HG02571 (cell line): Measurements from ENCODE around the gene ZG16B.

Experiments
- ATAC-seq: cut with Tn5 transposase; IDR thresholded peaks from one replicate; pipeline ENCODE4 v1.9.1; 2021; ENCODE audit warnings: mild to moderate bottlenecking, moderate library complexity; ENCODE audit not compliant: unreplicated experiment

Gene ZG16B

GRCh38 chr16:2865651-2866050, 35.5 kb downstream of the ZG16B start:
- ATAC-seq, result no peak

DNA sequence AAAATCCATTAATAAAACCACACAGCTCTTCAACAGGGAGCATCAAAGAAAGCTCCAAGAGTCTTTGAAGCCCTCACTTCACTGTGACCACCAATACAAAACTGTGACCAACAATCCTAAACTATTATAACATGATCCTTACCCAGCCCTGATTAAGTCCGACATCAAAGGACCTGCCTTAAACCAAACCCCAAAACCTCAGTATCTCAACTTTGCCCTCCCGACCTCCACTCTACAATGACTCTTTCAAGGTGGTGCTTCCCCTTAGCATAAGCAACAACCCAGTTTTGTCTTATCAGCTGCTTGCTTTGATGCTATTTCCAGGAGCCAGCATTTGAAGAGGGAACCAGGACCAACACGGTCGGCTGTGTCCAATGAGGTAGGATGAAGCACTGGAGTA, 36.3 kb downstream of the ZG16B start:
- ATAC-seq, result no peak

DNA sequence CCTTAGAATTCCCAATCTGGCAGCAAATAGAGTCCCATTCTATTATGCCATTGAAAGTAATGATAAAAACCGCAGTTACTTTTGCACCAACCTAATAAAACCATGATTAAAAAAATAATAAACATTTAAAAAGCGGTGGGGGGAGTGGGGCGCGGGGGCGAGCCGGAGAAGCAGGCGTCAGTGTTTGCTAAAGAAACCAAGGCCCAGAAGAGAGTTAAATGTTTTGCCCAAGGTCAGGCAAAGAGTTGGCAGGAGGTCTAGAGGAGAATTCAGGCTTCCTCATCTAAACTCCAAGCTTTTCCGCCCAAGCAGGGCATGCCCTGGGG, 37.5 kb downstream of the ZG16B start:
- no peak for ATAC-seq

DNA sequence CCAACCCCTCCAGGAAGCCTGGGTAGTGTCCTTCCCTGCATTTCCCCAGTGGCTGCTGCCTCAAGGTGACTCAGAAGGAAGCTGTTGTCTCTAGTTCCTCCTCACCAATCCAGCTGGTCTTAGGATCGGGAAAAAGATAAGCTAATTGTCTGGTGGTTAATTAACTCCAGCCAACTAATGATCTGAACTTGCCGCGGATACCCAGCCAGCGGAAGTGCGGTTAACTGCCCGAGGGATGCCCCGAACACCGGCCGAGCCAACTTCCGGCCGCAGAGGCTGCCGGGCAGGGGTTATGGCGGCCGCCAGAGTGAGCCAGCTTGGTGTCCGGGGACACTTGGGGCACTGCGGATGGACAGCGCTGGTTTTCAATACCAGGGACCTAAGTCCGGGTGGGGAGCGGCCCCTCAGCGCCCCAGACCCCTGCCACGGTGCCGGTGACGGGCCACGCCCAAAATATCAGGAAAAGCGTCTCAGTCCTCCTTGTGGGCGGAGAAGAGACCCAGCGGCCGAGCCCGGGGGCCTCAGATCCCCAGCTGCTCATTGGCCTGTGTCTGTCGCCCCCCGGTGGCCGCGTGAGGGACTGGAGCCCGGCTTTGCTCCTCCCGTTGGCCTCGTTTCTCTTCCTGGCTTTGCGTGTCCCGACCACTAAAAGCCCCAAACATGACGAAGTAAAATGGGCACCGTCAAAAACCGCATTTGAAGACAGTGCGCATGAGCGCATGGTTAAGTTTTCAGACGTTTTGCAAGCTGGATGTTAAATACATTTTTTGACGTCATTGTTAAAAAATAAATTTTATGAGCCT, 38.1 kb downstream of the ZG16B start:
- ATAC-seq, result peak; percentile 81

DNA sequence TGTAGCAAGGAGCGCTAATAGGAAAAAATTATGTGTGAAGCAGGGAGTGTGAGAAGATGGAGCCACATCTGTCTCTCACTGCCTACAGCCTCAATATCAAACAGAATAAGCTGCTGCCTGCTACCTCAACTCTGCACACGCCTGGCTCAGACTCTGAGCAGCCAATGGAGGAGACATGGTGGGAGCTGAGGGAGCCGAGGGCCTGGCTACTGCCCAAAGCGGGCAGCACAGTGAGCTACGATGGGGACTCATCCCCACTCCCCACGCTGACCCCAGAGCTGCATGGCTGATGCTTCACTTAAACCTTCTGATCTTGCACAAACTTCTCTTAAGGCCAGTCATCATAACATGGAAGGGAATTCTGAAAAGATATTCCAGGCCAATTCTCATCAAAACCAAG, 41.8 kb downstream of the ZG16B start:
- no peak for ATAC-seq

DNA sequence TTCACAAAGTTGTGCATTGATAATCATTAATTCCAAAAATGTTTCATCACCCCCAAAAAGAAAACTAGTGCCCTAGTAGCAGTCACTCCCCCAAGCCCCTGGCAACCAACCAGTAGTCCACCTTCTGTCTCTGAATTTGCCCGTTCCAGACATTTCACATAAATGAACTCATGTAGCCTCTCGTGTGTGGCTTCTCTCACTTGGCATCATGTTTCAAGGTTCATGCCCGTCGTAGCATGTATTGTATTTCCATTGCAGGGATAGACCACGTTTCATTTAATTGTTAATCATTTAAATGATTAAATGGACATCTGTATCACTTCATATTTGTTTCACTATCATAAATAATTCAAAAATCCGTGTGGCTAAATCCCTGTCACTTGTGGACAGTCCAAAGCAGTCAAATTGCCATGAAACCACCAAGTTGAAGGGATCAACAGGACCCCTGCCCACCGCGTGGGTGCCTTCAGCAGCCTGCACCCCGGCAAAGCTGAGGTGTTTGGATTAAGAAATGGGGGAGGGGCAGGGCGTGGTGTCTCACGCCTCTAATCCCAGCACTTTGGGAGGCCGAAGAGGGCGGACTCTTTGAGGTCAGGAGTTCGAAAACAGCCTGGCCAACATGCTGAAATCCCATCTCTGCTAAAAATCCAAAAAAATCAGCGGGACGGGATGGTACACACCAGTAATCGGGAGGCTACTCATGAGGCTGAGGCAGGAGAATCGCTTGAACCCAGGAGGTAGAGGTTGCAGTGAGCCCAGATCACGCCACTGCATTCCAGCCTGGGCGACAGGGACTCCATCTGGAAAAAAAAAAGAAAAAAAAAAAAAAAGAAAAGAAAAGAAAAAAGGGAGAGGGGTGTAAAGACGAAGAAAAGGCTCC, 44.2 kb downstream of the ZG16B start:
- ATAC-seq, result no peak

GRCh38 chr16:2874912-2875362, 44.8 kb downstream of the ZG16B start:
- no peak for ATAC-seq

GRCh38 chr16:2879854-2880508, 49.9 kb downstream of the ZG16B start:
- no peak for ATAC-seq
